HL-60 (cell line): ENCODE results near the gene ATP8A1.

Source experiments
- GABPA ChIP-seq: IDR thresholded peaks from 2 replicates; pipeline ENCODE4 v1.6.1; 2012; ENCODE audit warnings: low read depth
- POLR2AphosphoS5 ChIP-seq: IDR thresholded peaks from 2 replicates; pipeline ENCODE4 v1.6.1; 2012; ENCODE audit warnings: low read depth
- TF ChIP-seq, protein P1 (sequence below): IDR thresholded peaks from one replicate; pipeline ENCODE4 v1.5.1; 2011; ENCODE audit warnings: low read length, control low read depth, inconsistent platforms; ENCODE audit not compliant: insufficient read depth
- TF ChIP-seq, protein P2 (sequence below): IDR thresholded peaks from 2 replicates; pipeline ENCODE4 v1.6.1; 2012; ENCODE audit warnings: low read depth; ENCODE audit not compliant: insufficient replicate concordance

DNA sequence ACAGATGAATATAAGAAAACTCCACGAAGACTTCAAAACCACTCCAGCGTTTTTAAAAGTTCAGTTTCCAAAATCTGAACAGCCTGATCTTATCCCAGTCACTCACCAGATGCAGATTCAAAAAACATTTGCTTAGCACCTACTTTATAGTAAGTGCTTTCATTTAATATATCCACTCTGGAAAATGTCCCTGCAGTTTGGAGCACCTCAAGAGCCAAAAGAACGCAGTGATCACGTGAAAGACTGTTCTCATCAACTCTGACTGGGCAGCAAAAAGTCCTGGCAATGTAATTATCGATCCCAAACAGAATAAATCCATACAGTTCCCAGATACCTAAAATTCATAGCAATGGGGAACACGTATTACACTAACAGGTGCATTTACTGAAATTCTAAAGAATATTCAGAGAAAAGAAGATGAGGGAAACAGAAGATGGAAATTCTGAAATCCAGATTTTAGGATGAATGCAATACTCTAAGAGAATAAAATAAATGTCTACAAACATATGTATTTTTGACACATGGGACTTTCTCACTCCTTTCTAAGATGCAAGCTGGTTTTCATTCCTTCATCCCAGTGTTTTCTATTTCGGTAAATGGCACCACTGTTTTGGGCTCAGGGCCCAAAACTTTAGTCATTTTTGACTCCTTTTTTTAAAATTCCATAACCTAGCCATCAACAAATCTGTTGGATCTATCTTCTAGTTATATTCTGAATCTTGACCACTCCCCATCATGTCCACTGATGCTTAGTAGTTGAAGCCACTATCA is 13.9 kb downstream of the ATP8A1 start:
- TF ChIP-seq, protein P1, sequence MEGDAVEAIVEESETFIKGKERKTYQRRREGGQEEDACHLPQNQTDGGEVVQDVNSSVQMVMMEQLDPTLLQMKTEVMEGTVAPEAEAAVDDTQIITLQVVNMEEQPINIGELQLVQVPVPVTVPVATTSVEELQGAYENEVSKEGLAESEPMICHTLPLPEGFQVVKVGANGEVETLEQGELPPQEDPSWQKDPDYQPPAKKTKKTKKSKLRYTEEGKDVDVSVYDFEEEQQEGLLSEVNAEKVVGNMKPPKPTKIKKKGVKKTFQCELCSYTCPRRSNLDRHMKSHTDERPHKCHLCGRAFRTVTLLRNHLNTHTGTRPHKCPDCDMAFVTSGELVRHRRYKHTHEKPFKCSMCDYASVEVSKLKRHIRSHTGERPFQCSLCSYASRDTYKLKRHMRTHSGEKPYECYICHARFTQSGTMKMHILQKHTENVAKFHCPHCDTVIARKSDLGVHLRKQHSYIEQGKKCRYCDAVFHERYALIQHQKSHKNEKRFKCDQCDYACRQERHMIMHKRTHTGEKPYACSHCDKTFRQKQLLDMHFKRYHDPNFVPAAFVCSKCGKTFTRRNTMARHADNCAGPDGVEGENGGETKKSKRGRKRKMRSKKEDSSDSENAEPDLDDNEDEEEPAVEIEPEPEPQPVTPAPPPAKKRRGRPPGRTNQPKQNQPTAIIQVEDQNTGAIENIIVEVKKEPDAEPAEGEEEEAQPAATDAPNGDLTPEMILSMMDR = no peak
- TF ChIP-seq POLR2AphosphoS5 (no peak), GABPA (no peak)
- TF ChIP-seq, protein P2, sequence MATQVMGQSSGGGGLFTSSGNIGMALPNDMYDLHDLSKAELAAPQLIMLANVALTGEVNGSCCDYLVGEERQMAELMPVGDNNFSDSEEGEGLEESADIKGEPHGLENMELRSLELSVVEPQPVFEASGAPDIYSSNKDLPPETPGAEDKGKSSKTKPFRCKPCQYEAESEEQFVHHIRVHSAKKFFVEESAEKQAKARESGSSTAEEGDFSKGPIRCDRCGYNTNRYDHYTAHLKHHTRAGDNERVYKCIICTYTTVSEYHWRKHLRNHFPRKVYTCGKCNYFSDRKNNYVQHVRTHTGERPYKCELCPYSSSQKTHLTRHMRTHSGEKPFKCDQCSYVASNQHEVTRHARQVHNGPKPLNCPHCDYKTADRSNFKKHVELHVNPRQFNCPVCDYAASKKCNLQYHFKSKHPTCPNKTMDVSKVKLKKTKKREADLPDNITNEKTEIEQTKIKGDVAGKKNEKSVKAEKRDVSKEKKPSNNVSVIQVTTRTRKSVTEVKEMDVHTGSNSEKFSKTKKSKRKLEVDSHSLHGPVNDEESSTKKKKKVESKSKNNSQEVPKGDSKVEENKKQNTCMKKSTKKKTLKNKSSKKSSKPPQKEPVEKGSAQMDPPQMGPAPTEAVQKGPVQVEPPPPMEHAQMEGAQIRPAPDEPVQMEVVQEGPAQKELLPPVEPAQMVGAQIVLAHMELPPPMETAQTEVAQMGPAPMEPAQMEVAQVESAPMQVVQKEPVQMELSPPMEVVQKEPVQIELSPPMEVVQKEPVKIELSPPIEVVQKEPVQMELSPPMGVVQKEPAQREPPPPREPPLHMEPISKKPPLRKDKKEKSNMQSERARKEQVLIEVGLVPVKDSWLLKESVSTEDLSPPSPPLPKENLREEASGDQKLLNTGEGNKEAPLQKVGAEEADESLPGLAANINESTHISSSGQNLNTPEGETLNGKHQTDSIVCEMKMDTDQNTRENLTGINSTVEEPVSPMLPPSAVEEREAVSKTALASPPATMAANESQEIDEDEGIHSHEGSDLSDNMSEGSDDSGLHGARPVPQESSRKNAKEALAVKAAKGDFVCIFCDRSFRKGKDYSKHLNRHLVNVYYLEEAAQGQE = no peak
